Left ventricle myocardium inferior (tissue), 1 donor: Measurements from ENCODE around the gene RCSD1. TPM values are rescaled to one million over a fixed set of nuclear protein-coding genes. Genes with fewer than 3 reads are reported as not detected.

Source experiments
- DNase-seq: peaks from one replicate; pipeline ENCODE4 v3.0.0-alpha.2; 2020
- H3K27ac ChIP-seq: fragments of 200-600 bp; replicated peaks from 2 replicates; pipeline ENCODE4 v1.8.0; 2021
- H3K27me3 ChIP-seq: fragments of 200-600 bp; 2 replicates; pipeline ENCODE4 v1.8.0; 2021; ENCODE audit warnings: low read depth
- H3K36me3 ChIP-seq: fragments of 200-600 bp; 2 replicates; pipeline ENCODE4 v1.8.0; 2021
- H3K4me1 ChIP-seq: fragments of 200-600 bp; 2 replicates; pipeline ENCODE4 v1.8.0; 2021
- H3K4me3 ChIP-seq: fragments of 200-600 bp; 2 replicates; pipeline ENCODE4 v1.8.0; 2021; ENCODE audit warnings: mild to moderate bottlenecking, moderate library complexity
- H3K9me3 ChIP-seq: fragments of 200-600 bp; replicated peaks from 2 replicates; pipeline ENCODE4 v1.8.0; 2021
- CTCF ChIP-seq: fragments of 200-600 bp; IDR thresholded peaks from 2 replicates; pipeline ENCODE4 v1.8.0; 2021; ENCODE audit warnings: antibody characterized with exemption, mild to moderate bottlenecking, borderline replicate concordance
- intact Hi-C: fragments of 100-400 bp; cut with micrococcal nuclease; formaldehyde crosslinking; loops from one replicate; pipeline ENCODE4 v1.11.0; 2022
- total RNA-seq: library from RNA; stranded (reverse); fragmentation: NEBNext Ultra II Directional; extraction: Animal tissue kit (Norgen Biotek cat#: 25700); gene quantifications from one replicate; pipeline ENCODE4 v1.2.1, GENCODE V29; 2021
- donor health status: DM: no; HTN: yes; CAD: no; lungs with severe emphysema.

RCSD1 gene
- total RNA-seq, 1 donor from 2014 or later = 42.7 TPM

- intact Hi-C loops = no loop called here
- H3K4me1 ChIP-seq = peaks cover 43% of the 10 kb centered on the region
- TF ChIP-seq CTCF = no peak
- H3K4me3 ChIP-seq = no peak overlapping the region
- no peaks in the 10 kb centered on the region for H3K9me3 ChIP-seq
- H3K27me3 ChIP-seq = no peaks in the 10 kb centered on the region
- H3K27ac ChIP-seq = no peak overlapping the region
- no peak for DNase-seq
- peaks cover 58% of the 10 kb centered on the region for H3K36me3 ChIP-seq
These were observed 73.5 kb downstream of the RCSD1 start for GRCh38 chr1:167703557-167703956.

GRCh38 chr1:167704715-167705114 lies 74.7 kb downstream of the RCSD1 start:
- no peaks in the 10 kb centered on the region for H3K27me3 ChIP-seq
- H3K9me3 ChIP-seq = no peaks in the 10 kb centered on the region
- H3K36me3 ChIP-seq = peaks cover 48% of the 10 kb centered on the region
- TF ChIP-seq CTCF = no peak
- intact Hi-C loops = no loop called here
- no peak for DNase-seq
- peaks cover 32% of the 10 kb centered on the region for H3K4me1 ChIP-seq
- H3K4me3 ChIP-seq = no peak overlapping the region
- H3K27ac ChIP-seq = no peak overlapping the region

- H3K36me3 ChIP-seq = peaks cover 43% of the 10 kb centered on the region
- no peak overlapping the region for H3K27ac ChIP-seq
- H3K4me3 ChIP-seq = no peak overlapping the region
- peaks cover 30% of the 10 kb centered on the region for H3K4me1 ChIP-seq
- TF ChIP-seq CTCF = no peak
- no peak for DNase-seq
- no peaks in the 10 kb centered on the region for H3K27me3 ChIP-seq
- intact Hi-C loops = no loop called here
- no peaks in the 10 kb centered on the region for H3K9me3 ChIP-seq
These were observed 75.2 kb downstream of the RCSD1 start for GRCh38 chr1:167705250-167705649.

- intact Hi-C loops = no loop called here
- H3K27ac ChIP-seq = no peak overlapping the region
- no peak overlapping the region for H3K4me3 ChIP-seq
- H3K9me3 ChIP-seq = no peaks in the 10 kb centered on the region
- no peak for TF ChIP-seq CTCF
- peaks cover 26% of the 10 kb centered on the region for H3K4me1 ChIP-seq
- H3K36me3 ChIP-seq = peaks cover 34% of the 10 kb centered on the region
- H3K27me3 ChIP-seq = no peaks in the 10 kb centered on the region
- no peak for DNase-seq
These were observed 76.3 kb downstream of the RCSD1 start for GRCh38 chr1:167706363-167706762.

- Histone ChIP-seq H3K27ac (no peak overlapping the region), H3K27me3 (no peaks in the 10 kb centered on the region), H3K36me3 (peaks cover 25% of the 10 kb centered on the region), H3K9me3 (no peaks in the 10 kb centered on the region), H3K4me1 (peaks cover 18% of the 10 kb centered on the region), H3K4me3 (no peak overlapping the region)
- no peak for TF ChIP-seq CTCF
- DNase-seq = no peak
- intact Hi-C loops = no loop called here
These were observed 77.2 kb downstream of the RCSD1 start for GRCh38 chr1:167706931-167707877.
